ENCODE measurements around the gene LRFN5.

GRCh38 chr14:41615011-41615595, 8.4 kb downstream of the LRFN5 start:
- TF ChIP-seq CTCF (conservative IDR thresholded peaks at IDR 0.05; ENCODE audit: low read depth in 2 of 2) (no peak), EZH2 (IDR thresholded peaks at IDR 0.05; ENCODE audit: low read depth, unreplicated experiment) (no peak), EZH2phosphoT487 (IDR thresholded peaks at IDR 0.05; ENCODE audit: unreplicated experiment) (no peak), POLR2AphosphoS5 (IDR thresholded peaks at IDR 0.05; ENCODE audit: low read depth) (no peak), JUNB (IDR thresholded peaks at IDR 0.05; ENCODE audit: unreplicated experiment) (no peak), CREB1 (CRISPR knock-in tag; IDR thresholded peaks at IDR 0.05; ENCODE audit: low read depth) (no peak), STAT1 (IDR thresholded peaks at IDR 0.05; ENCODE audit: unreplicated experiment) (no peak), ZNF114 (CRISPR knock-in tag; IDR thresholded peaks at IDR 0.05) (no peak)
- TF ChIP-seq, protein P1, sequence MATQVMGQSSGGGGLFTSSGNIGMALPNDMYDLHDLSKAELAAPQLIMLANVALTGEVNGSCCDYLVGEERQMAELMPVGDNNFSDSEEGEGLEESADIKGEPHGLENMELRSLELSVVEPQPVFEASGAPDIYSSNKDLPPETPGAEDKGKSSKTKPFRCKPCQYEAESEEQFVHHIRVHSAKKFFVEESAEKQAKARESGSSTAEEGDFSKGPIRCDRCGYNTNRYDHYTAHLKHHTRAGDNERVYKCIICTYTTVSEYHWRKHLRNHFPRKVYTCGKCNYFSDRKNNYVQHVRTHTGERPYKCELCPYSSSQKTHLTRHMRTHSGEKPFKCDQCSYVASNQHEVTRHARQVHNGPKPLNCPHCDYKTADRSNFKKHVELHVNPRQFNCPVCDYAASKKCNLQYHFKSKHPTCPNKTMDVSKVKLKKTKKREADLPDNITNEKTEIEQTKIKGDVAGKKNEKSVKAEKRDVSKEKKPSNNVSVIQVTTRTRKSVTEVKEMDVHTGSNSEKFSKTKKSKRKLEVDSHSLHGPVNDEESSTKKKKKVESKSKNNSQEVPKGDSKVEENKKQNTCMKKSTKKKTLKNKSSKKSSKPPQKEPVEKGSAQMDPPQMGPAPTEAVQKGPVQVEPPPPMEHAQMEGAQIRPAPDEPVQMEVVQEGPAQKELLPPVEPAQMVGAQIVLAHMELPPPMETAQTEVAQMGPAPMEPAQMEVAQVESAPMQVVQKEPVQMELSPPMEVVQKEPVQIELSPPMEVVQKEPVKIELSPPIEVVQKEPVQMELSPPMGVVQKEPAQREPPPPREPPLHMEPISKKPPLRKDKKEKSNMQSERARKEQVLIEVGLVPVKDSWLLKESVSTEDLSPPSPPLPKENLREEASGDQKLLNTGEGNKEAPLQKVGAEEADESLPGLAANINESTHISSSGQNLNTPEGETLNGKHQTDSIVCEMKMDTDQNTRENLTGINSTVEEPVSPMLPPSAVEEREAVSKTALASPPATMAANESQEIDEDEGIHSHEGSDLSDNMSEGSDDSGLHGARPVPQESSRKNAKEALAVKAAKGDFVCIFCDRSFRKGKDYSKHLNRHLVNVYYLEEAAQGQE (IDR thresholded peaks at IDR 0.05; ENCODE audit: unreplicated experiment), result no peak
- TF ChIP-seq, protein P2, sequence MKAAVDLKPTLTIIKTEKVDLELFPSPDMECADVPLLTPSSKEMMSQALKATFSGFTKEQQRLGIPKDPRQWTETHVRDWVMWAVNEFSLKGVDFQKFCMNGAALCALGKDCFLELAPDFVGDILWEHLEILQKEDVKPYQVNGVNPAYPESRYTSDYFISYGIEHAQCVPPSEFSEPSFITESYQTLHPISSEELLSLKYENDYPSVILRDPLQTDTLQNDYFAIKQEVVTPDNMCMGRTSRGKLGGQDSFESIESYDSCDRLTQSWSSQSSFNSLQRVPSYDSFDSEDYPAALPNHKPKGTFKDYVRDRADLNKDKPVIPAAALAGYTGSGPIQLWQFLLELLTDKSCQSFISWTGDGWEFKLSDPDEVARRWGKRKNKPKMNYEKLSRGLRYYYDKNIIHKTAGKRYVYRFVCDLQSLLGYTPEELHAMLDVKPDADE (IDR thresholded peaks at IDR 0.05), result no peak
- TF ChIP-seq, protein P3, sequence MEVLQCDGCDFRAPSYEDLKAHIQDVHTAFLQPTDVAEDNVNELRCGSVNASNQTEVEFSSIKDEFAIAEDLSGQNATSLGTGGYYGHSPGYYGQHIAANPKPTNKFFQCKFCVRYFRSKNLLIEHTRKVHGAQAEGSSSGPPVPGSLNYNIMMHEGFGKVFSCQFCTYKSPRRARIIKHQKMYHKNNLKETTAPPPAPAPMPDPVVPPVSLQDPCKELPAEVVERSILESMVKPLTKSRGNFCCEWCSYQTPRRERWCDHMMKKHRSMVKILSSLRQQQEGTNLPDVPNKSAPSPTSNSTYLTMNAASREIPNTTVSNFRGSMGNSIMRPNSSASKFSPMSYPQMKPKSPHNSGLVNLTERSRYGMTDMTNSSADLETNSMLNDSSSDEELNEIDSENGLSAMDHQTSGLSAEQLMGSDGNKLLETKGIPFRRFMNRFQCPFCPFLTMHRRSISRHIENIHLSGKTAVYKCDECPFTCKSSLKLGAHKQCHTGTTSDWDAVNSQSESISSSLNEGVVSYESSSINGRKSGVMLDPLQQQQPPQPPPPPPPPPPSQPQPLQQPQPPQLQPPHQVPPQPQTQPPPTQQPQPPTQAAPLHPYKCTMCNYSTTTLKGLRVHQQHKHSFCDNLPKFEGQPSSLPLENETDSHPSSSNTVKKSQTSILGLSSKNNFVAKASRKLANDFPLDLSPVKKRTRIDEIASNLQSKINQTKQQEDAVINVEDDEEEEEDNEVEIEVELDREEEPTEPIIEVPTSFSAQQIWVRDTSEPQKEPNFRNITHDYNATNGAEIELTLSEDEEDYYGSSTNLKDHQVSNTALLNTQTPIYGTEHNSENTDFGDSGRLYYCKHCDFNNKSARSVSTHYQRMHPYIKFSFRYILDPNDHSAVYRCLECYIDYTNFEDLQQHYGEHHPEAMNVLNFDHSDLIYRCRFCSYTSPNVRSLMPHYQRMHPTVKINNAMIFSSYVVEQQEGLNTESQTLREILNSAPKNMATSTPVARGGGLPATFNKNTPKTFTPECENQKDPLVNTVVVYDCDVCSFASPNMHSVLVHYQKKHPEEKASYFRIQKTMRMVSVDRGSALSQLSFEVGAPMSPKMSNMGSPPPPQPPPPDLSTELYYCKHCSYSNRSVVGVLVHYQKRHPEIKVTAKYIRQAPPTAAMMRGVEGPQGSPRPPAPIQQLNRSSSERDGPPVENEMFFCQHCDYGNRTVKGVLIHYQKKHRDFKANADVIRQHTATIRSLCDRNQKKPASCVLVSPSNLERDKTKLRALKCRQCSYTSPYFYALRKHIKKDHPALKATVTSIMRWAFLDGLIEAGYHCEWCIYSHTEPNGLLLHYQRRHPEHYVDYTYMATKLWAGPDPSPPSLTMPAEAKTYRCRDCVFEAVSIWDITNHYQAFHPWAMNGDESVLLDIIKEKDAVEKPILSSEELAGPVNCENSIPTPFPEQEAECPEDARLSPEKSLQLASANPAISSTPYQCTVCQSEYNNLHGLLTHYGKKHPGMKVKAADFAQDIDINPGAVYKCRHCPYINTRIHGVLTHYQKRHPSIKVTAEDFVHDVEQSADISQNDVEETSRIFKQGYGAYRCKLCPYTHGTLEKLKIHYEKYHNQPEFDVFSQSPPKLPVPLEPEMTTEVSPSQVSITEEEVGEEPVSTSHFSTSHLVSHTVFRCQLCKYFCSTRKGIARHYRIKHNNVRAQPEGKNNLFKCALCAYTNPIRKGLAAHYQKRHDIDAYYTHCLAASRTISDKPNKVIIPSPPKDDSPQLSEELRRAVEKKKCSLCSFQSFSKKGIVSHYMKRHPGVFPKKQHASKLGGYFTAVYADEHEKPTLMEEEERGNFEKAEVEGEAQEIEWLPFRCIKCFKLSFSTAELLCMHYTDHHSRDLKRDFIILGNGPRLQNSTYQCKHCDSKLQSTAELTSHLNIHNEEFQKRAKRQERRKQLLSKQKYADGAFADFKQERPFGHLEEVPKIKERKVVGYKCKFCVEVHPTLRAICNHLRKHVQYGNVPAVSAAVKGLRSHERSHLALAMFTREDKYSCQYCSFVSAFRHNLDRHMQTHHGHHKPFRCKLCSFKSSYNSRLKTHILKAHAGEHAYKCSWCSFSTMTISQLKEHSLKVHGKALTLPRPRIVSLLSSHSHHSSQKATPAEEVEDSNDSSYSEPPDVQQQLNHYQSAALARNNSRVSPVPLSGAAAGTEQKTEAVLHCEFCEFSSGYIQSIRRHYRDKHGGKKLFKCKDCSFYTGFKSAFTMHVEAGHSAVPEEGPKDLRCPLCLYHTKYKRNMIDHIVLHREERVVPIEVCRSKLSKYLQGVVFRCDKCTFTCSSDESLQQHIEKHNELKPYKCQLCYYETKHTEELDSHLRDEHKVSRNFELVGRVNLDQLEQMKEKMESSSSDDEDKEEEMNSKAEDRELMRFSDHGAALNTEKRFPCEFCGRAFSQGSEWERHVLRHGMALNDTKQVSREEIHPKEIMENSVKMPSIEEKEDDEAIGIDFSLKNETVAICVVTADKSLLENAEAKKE (CRISPR knock-in tag; IDR thresholded peaks at IDR 0.05), result no peak

Data from GM23338 (cell line).